IPS DF 6.9 (cell line): ENCODE measurements around the gene DDR1.

Experiments used
- DNase-seq: peaks from one replicate; pipeline ENCODE4 v3.0.0-alpha.2; 2013; ENCODE audit warnings: low read depth, low spot score
- H3K27ac ChIP-seq: one replicate; pipeline ENCODE4 v1.5.1; 2013; ENCODE audit warnings: low read length, control low read depth
- H3K27me3 ChIP-seq: 2 replicates; pipeline ENCODE4 v1.6.1; 2013; ENCODE audit warnings: mild to moderate bottlenecking, low read length; ENCODE audit not compliant: control insufficient read depth, insufficient read depth
- H3K36me3 ChIP-seq: 2 replicates; pipeline ENCODE4 v1.6.1; 2013; ENCODE audit warnings: low read length; ENCODE audit not compliant: control insufficient read depth, insufficient read depth
- H3K4me1 ChIP-seq: 2 replicates; pipeline ENCODE4 v1.6.1; 2013; ENCODE audit warnings: low read length; ENCODE audit not compliant: control insufficient read depth, insufficient read depth
- H3K4me3 ChIP-seq: 2 replicates; pipeline ENCODE4 v1.5.1; 2013; ENCODE audit warnings: mild to moderate bottlenecking, low read length
- H3K9me3 ChIP-seq: 2 replicates; pipeline ENCODE4 v1.6.1; 2013; ENCODE audit warnings: low read length, inconsistent platforms; ENCODE audit not compliant: control insufficient read depth, insufficient read depth
- WGBS: extraction: QIAGEN DNeasy Blood & Tissue Kit; methylation state at CpG from one replicate; pipeline ENCODE4 v1.1.7; 2013; ENCODE audit warnings: mixed read lengths, missing lambda C conversion rate; ENCODE audit not compliant: insufficient read length, insufficient coverage; 5-methylcytosine and 5-hydroxymethylcytosine counted together

DDR1 gene

GRCh38 chr6:30932665-30933365 lies 48.5 kb downstream of the DDR1 start:
- Histone ChIP-seq H3K4me3 (no peak overlapping the region), H3K36me3 (no peaks in the 10 kb centered on the region), H3K4me1 (no peaks in the 10 kb centered on the region), H3K9me3 (no peaks in the 10 kb centered on the region), H3K27me3 (no peaks in the 10 kb centered on the region), H3K27ac (no peak overlapping the region)
- DNase-seq = no peak
- no CpG with 5 or more reads among the region's 6 CpGs for WGBS

DNA sequence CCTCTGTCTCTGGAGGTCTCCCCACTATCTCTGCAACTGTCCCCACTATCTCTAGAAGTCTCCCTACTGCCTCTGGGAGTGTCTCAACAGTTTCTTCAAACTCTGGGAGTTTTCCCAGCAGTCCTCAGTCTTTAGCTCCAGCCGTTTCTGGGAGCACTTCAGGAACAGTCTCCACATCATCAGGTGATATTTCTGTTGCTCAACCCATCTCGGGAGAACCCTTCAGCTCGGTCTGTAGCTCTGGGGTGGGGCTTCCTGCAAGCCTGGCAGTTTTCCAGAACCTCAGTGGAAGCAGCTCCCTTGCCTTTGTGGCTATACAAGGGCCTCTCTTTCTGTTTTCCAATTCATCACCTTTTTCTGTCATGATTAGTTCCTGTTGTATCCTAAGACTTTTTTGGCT lies 50.7 kb downstream of the DDR1 start:
- DNase-seq = no peak
- Histone ChIP-seq H3K9me3 (no peaks in the 10 kb centered on the region), H3K4me1 (no peaks in the 10 kb centered on the region), H3K27ac (no peak overlapping the region), H3K36me3 (no peaks in the 10 kb centered on the region), H3K4me3 (no peak overlapping the region), H3K27me3 (no peaks in the 10 kb centered on the region)
- no CpG with 5 or more reads among the region's 3 CpGs for WGBS

DNA sequence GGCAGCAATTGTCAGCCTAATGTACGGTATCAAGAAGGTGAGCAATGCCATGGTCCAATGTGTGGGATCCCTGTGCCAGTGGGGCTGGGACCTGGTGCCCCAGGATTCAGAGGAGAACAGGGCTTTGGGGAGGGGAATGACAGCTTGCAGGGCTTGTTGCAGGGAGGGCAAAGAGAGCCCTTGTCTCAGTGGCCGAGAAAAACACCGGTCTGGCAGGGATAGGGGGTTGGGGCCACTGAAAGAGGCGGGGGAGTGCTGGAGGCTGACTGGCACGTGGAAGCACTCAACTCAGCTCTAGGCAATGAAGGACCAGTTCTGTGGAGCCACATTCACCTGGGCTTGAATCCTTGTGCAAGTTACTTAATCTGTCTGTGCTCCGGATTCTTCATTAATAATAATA lies 52.9 kb downstream of the DDR1 start:
- WGBS = no CpG with 5 or more reads among the region's 6 CpGs
- H3K9me3 ChIP-seq = no peaks in the 10 kb centered on the region
- H3K27me3 ChIP-seq = no peaks in the 10 kb centered on the region
- H3K4me3 ChIP-seq = no peak overlapping the region
- H3K27ac ChIP-seq = no peak overlapping the region
- no peak for DNase-seq
- peaks cover 4% of the 10 kb centered on the region; the same call in 1 of the 2 replicates for H3K4me1 ChIP-seq
- H3K36me3 ChIP-seq = no peaks in the 10 kb centered on the region

DNA sequence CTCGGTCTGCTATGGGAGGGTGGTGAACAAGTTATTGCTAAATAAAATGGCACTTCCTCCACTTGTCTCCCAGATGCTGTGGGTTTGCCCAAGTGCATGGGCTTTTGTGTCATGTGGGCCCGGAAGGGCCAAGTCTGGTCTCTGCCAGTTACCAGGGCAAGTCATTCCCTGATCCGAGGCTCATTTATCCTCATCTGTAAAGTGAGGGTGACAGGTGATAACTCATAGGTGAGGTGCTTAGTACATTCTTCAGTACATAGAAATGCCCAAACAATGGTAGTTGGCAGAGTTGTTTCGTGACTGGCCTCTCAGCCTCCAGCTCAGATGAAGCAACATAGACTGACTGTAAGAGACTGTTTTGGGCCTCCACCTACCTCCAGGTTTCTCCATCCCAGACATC lies 54.4 kb downstream of the DDR1 start:
- Histone ChIP-seq H3K27me3 (no peaks in the 10 kb centered on the region), H3K27ac (no peak overlapping the region), H3K36me3 (no peaks in the 10 kb centered on the region), H3K4me3 (no peak overlapping the region), H3K4me1 (peaks cover 8% of the 10 kb centered on the region; the same call in 1 of the 2 replicates), H3K9me3 (no peaks in the 10 kb centered on the region)
- DNase-seq = no peak
- no CpG with 5 or more reads among the region's 4 CpGs for WGBS

DNA sequence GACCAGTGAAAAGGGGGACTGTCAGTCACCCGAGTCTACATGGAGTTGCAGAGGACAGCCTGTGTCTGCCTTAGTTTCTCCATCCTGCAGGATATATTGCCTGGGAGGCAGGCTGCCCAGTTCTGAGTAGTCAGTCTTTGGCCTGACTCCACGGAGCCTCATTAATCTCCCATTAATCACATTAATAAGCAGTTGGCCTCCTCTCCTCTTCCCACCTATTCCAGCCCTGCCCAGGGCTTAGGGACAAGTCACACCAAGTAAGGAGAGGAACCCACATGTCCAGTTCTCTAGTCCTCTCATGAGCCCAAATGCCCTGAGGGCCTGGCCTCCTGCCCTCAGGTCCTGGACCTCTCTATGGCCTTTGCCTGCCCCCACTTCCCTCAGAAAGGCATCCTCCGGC lies 55.2 kb downstream of the DDR1 start:
- H3K4me1 ChIP-seq = peaks cover 8% of the 10 kb centered on the region; the same call in 1 of the 2 replicates
- no peaks in the 10 kb centered on the region for H3K36me3 ChIP-seq
- no peak overlapping the region for H3K4me3 ChIP-seq
- no peak overlapping the region for H3K27ac ChIP-seq
- no peaks in the 10 kb centered on the region for H3K9me3 ChIP-seq
- no peaks in the 10 kb centered on the region for H3K27me3 ChIP-seq
- no peak for DNase-seq
- no CpG with 5 or more reads among the region's 3 CpGs for WGBS

GRCh38 chr6:30940361-30940986 lies 56.2 kb downstream of the DDR1 start, which contains the start of gene MUCL3:
Gene MUCL3 (plus strand): TSS chr6:30940973. CDS start chr6:30941000, 27 bp downstream.
- no CpG with 5 or more reads among the region's 16 CpGs for WGBS
- no peak within 1 kb of the TSS for H3K27ac ChIP-seq
- no peaks in the 10 kb centered on the region for H3K27me3 ChIP-seq
- H3K36me3 ChIP-seq = no peaks in the 10 kb centered on the region
- no peak within 1 kb of the TSS for H3K4me3 ChIP-seq
- H3K4me1 ChIP-seq = peaks cover 8% of the 10 kb centered on the region; the same call in 1 of the 2 replicates
- no peaks in the 10 kb centered on the region for H3K9me3 ChIP-seq
- no peak for DNase-seq

DNA sequence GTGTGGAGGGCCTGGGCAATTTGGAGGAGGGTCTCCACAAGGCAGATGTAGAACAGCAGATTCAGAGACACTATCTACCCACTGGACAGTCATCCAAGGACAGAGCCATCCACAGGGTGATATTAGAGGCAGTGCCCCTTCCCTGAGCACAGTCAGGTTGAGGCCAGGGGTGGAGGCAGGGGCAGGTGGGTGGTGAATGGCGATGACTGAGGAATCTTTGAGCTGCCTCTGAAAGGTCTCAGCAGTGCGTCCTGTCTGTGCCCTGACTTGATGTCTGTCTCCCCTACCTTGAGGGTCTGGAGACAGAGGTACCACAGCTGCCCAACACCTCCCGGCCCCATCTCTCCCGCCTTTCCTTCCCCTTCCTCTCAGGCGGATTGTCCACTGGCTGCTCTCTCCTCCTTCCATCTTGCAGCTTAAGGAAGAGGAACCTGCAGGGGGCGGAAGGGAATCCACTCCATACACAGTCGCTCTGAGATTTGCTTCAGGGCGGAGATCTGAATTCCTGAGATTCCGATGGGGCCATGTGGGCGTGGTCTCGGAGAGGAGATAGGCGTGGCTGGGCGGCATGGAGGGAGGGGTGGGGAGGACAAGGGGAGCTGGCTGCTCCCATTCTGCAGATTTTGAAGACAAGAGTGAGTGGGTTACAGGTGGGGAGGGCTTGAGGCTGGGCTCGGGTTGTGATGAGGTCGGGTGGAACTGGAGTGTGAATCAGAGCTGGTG lies 58.2 kb downstream of the DDR1 start:
- no peak overlapping the region for H3K27ac ChIP-seq
- peaks cover 8% of the 10 kb centered on the region; the same call in 1 of the 2 replicates for H3K4me1 ChIP-seq
- WGBS = no CpG with 5 or more reads among the region's 15 CpGs
- H3K36me3 ChIP-seq = no peaks in the 10 kb centered on the region
- H3K27me3 ChIP-seq = no peaks in the 10 kb centered on the region
- DNase-seq = peak; percentile 89
- H3K4me3 ChIP-seq = no peak overlapping the region
- no peaks in the 10 kb centered on the region for H3K9me3 ChIP-seq

- no peak for DNase-seq
- WGBS = no CpG with 5 or more reads among the region's 4 CpGs
- Histone ChIP-seq H3K9me3 (no peaks in the 10 kb centered on the region), H3K27me3 (no peaks in the 10 kb centered on the region), H3K4me3 (no peak overlapping the region), H3K36me3 (no peaks in the 10 kb centered on the region), H3K4me1 (peaks cover 8% of the 10 kb centered on the region; the same call in 1 of the 2 replicates), H3K27ac (no peak overlapping the region)
Observed at GRCh38 chr6:30944051-30944450, 59.7 kb downstream of the DDR1 start.

DNA sequence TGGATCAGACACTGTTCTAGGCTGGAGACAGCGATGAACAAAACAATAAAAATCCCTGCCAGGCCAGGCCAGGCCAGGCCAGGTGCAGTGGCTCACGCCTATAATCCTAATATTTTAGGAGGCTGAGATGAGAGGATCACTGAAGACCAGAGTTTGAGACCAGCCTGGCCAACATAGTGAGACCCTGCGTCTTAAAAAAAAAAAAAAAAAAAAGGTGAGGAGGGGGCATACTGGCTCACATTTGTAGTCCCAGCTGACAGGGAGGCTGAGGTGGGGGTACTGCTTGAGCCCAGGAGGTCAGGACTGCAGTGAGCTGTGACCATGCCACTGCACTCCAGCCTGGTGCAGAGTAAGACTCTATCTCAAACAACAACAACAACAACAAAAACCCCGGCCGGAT lies 61.0 kb downstream of the DDR1 start:
- H3K27me3 ChIP-seq = no peaks in the 10 kb centered on the region
- H3K4me1 ChIP-seq = peaks cover 8% of the 10 kb centered on the region; the same call in 1 of the 2 replicates
- H3K4me3 ChIP-seq = no peak overlapping the region
- WGBS = no CpG with 5 or more reads among the region's 5 CpGs
- no peak overlapping the region for H3K27ac ChIP-seq
- no peaks in the 10 kb centered on the region for H3K36me3 ChIP-seq
- DNase-seq = no peak
- H3K9me3 ChIP-seq = no peaks in the 10 kb centered on the region

- H3K27me3 ChIP-seq = no peaks in the 10 kb centered on the region
- no CpG with 5 or more reads among the region's 4 CpGs for whole genome bisulfite sequencing
Observed at GRCh38 chr6:30947231-30947630, 62.9 kb downstream of the DDR1 start.

More at GRCh38 chr6:30947231-30947630, 62.9 kb downstream of the DDR1 start:
- Histone ChIP-seq H3K9me3 (no peaks in the 10 kb centered on the region), H3K36me3 (no peaks in the 10 kb centered on the region), H3K27ac (no peak overlapping the region), H3K4me3 (no peak overlapping the region), H3K4me1 (peaks cover 5% of the 10 kb centered on the region; the same call in 1 of the 2 replicates)
- no peak for DNase-seq
